ENCODE measurements around the gene CCDC32.
A peak's percentile ranks its signal among the peaks of the same experiment; 100 is the strongest.

CCDC32 gene

GRCh38 chr15:40511472-40512133 is 53.2 kb downstream of the CCDC32 start:
- peak; percentile 68 for DNase-seq

GRCh38 chr15:40511093-40511471 is 53.8 kb downstream of the CCDC32 start:
- no peak for DNase-seq

GRCh38 chr15:40510201-40510600 is 54.6 kb downstream of the CCDC32 start:
- no peak for DNase-seq

- DNase-seq = no peak
Observed at GRCh38 chr15:40508216-40508615, 56.6 kb downstream of the CCDC32 start.

- peak; percentile 90 for DNase-seq
Observed at GRCh38 chr15:40506964-40507571, 57.8 kb downstream of the CCDC32 start.
